DND-41 (cell line): ENCODE results near the gene SCRN1.

Experiments used
- ATAC-seq: fragments of 200-7000 bp; cut with Tn5 transposase; 3 replicates; pipeline ENCODE4 v1.9.1; 2021; ENCODE audit warnings: low read depth; ENCODE audit not compliant: insufficient read depth
- DNase-seq: peaks from one replicate; pipeline ENCODE4 v3.0.0-alpha.2; 2020
- H2AFZ ChIP-seq: 2 replicates; pipeline ENCODE4 v1.6.0; 2012; ENCODE audit warnings: low read depth, low read length
- H3K27ac ChIP-seq: 2 replicates; pipeline ENCODE4 v1.5.1; 2012; ENCODE audit warnings: low read length, inconsistent platforms
- H3K27me3 ChIP-seq: fragments of 200-600 bp; sonication (generic); 2 replicates; pipeline ENCODE4 v1.6.0; 2012; ENCODE audit warnings: low read length, mild to moderate bottlenecking, inconsistent platforms; ENCODE audit not compliant: insufficient read depth, poor library complexity
- H3K36me3 ChIP-seq: 2 replicates; pipeline ENCODE4 v1.5.1; 2012; ENCODE audit warnings: low read length, inconsistent platforms; ENCODE audit not compliant: insufficient read depth
- H3K4me1 ChIP-seq: 2 replicates; pipeline ENCODE4 v1.5.1; 2012; ENCODE audit warnings: mild to moderate bottlenecking, low read length; ENCODE audit not compliant: insufficient read depth
- H3K4me2 ChIP-seq: 2 replicates; pipeline ENCODE4 v1.6.0; 2012; ENCODE audit warnings: mild to moderate bottlenecking, moderate library complexity, low read length, inconsistent platforms; ENCODE audit not compliant: insufficient read depth
- H3K4me3 ChIP-seq, 2 experiments: fragments of 200-600 bp in 1 of 2; shearing (Covaris generic) in 1 of 2; 2 replicates each; pipeline ENCODE4 v1.5.1; 2012 to 2016; ENCODE audit warnings: inconsistent platforms in 2 of 2, low read length in 2 of 2, mild to moderate bottlenecking in 2 of 2, low read depth in 1 of 2, moderate library complexity in 1 of 2
- H3K79me2 ChIP-seq: 2 replicates; pipeline ENCODE4 v1.6.0; 2012; ENCODE audit warnings: low read length, inconsistent platforms; ENCODE audit not compliant: insufficient read depth
- H3K9ac ChIP-seq: 2 replicates; pipeline ENCODE4 v1.6.0; 2012; ENCODE audit warnings: low read depth, mild to moderate bottlenecking, inconsistent platforms, low read length, moderate library complexity
- H3K9me3 ChIP-seq: 2 replicates; pipeline ENCODE4 v1.5.1; 2012; ENCODE audit warnings: low read length, moderate library complexity, mild to moderate bottlenecking, inconsistent platforms; ENCODE audit not compliant: insufficient read depth, severe bottlenecking
- H4K20me1 ChIP-seq: 2 replicates; pipeline ENCODE4 v1.6.0; 2012; ENCODE audit warnings: low read length; ENCODE audit not compliant: insufficient read depth
- EZH2 ChIP-seq: IDR thresholded peaks from 3 replicates; pipeline ENCODE4 v1.6.1; 2012; ENCODE audit warnings: borderline replicate concordance, low read depth, mild to moderate bottlenecking, moderate library complexity, low read length, inconsistent platforms; ENCODE audit not compliant: severe bottlenecking
- TF ChIP-seq, protein P1 (sequence below): IDR thresholded peaks from 2 replicates; pipeline ENCODE4 v1.5.1; 2012; ENCODE audit warnings: borderline replicate concordance, low read length, moderate library complexity, mild to moderate bottlenecking; ENCODE audit not compliant: poor library complexity, severe bottlenecking; ENCODE audit errors: extremely low read depth

Gene SCRN1

DNA sequence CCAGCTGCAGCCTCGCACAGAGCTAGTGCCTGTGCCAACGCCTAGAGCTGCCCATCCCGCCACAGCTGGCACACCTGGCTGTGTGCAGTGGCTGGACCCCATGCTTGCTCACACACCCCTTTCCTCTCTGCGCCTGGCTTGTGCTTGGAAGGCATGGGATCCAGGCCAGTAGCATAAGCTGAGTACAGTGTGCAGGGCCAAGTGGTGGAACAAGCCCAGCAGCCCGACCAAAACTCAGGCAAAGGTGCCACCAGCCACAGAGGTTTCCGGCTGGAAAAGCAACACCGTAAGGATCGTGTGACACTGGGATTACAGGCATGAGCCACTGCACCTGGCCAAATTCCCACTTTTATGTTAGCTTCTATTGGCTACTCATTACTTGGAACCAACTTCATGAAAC, 38.4 kb downstream of the SCRN1 start:
- ATAC-seq (no peak), DNase-seq (no peak)
- H3K27me3 ChIP-seq: peaks cover 5% of the 10 kb centered on the region
- no peak overlapping the region for H3K4me2 ChIP-seq
- H3K9ac ChIP-seq: no peak overlapping the region
- no peak overlapping the region for H3K4me3 ChIP-seq
- no peak overlapping the region for H3K27ac ChIP-seq
- TF ChIP-seq, protein P1, sequence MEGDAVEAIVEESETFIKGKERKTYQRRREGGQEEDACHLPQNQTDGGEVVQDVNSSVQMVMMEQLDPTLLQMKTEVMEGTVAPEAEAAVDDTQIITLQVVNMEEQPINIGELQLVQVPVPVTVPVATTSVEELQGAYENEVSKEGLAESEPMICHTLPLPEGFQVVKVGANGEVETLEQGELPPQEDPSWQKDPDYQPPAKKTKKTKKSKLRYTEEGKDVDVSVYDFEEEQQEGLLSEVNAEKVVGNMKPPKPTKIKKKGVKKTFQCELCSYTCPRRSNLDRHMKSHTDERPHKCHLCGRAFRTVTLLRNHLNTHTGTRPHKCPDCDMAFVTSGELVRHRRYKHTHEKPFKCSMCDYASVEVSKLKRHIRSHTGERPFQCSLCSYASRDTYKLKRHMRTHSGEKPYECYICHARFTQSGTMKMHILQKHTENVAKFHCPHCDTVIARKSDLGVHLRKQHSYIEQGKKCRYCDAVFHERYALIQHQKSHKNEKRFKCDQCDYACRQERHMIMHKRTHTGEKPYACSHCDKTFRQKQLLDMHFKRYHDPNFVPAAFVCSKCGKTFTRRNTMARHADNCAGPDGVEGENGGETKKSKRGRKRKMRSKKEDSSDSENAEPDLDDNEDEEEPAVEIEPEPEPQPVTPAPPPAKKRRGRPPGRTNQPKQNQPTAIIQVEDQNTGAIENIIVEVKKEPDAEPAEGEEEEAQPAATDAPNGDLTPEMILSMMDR: no peak
- no peak for TF ChIP-seq EZH2
- no peaks in the 10 kb centered on the region for H3K4me1 ChIP-seq
- H3K79me2 ChIP-seq: no peaks in the 10 kb centered on the region
- no peak overlapping the region for H2AFZ ChIP-seq
- H4K20me1 ChIP-seq: no peaks in the 10 kb centered on the region
- peaks cover 25% of the 10 kb centered on the region for H3K9me3 ChIP-seq
- no peaks in the 10 kb centered on the region for H3K36me3 ChIP-seq

DNA sequence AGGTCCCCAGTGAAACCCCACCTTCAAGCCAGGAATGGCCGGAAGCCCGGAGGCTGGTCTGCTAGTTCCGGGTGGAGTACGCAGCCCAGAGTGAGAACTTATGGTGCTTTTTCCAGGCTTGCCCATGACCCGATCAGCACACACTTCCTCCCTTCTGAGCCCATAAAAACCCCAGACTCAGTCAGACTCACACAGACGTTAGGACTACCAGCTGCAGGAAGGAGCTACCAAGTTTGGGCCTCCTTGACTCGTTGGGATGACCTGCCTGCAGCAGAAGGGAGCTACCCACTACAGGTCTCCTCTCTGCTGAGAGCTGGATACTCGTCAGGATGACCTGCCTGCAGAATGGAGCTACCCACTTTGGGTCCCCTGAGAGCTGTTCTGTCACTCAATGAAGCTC, 39.1 kb downstream of the SCRN1 start:
- H3K4me3 ChIP-seq: no peak overlapping the region
- no peak overlapping the region for H2AFZ ChIP-seq
- no peaks in the 10 kb centered on the region for H3K79me2 ChIP-seq
- no peaks in the 10 kb centered on the region for H4K20me1 ChIP-seq
- no peak overlapping the region for H3K27ac ChIP-seq
- H3K9me3 ChIP-seq: peaks cover 25% of the 10 kb centered on the region
- H3K27me3 ChIP-seq: peaks cover 6% of the 10 kb centered on the region
- H3K4me1 ChIP-seq: no peaks in the 10 kb centered on the region
- no peaks in the 10 kb centered on the region for H3K36me3 ChIP-seq
- TF ChIP-seq, protein P1: no peak
- no peak for TF ChIP-seq EZH2
- ATAC-seq (no peak), DNase-seq (no peak)
- no peak overlapping the region for H3K9ac ChIP-seq
- H3K4me2 ChIP-seq: no peak overlapping the region

DNA sequence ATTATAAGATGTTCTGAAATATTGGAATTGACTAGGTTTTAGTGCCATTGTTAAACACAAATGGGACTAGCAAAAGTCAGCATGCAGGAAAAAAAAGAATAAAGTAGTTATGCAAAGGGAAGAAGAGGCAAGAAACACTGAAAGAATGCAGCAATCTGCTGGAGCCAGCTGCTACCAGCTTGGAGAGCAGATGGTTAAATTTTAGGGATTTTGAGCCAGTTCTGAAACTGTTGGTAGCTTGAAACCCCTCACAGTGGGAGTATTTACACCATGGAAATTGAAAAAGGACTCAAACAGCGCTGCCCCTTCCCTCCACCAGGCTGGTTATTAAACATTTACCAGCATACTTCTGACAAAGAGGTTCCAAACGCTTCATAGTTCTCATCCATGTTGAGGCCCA, 41.0 kb downstream of the SCRN1 start:
- Histone ChIP-seq H3K36me3 (no peaks in the 10 kb centered on the region), H3K4me1 (no peaks in the 10 kb centered on the region)
- ATAC-seq: no peak

More for the DNA sequence above, 41.0 kb downstream of the SCRN1 start:
- no peak for DNase-seq
- Histone ChIP-seq H4K20me1 (no peaks in the 10 kb centered on the region), H3K27me3 (peaks cover 6% of the 10 kb centered on the region), H3K9me3 (peaks cover 25% of the 10 kb centered on the region), H3K27ac (no peak overlapping the region), H3K4me2 (no peak overlapping the region), H3K79me2 (no peaks in the 10 kb centered on the region), H3K4me3 (no peak overlapping the region), H3K9ac (no peak overlapping the region), H2AFZ (no peak overlapping the region)
- TF ChIP-seq, protein P1: no peak
- TF ChIP-seq EZH2: no peak
